ENCODE measurements around the gene CIPC.

The CIPC gene

DNA sequence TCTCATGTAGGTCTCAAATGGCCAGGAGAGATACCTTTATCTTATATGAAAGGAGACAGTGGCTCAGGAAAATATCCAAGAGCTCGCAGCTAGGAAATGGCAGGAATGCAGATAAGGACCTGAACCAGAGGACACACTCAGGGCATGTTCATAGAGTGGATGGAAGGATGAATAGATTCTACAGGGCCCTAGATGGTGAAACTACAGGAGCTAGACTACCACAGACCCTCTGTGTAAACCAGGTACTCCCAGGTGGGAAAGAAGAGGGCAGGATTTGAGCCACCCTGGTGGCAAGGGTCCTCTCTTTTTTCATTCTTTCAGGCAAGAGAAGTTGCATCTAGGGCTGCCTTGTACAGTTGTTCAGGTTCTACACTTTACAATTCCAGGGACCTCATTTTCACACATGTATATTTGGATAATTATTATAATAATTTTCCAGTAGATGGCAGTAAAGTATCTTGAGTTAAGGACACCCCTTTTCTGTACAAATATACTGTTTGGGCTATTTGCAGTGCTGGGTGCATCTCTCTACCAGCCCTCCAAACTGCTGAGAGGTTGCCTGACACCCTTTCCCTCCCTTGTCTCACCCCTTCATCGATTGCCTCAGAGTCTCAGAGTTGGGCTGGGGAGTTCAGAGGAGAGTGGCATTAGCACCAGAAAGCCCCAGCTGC, 54.0 kb downstream of the CIPC start:
- no peak for DNase-seq (ENCODE audit: low read depth in 2 of 2)

DNA sequence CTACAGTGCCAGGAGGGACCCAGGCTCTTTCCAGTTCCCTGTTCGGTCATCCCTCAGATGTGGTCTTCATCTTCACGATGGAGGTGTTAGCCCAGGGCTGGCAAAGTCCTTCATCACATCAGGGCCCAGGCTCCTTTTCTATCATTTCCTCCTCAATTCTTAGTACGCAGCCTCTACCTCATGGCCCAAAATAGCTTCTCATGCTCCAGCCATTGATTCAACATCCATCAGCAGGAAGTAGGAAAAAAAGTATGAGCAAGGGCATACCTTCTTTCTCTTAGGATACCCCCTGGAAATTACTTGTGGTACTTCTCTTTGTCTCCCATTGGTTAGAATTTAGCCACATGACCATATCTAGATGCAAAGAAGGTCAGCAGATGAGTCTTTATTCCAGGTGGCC, 55.7 kb downstream of the CIPC start:
- no peak for DNase-seq (ENCODE audit: low read depth in 2 of 2)

DNA sequence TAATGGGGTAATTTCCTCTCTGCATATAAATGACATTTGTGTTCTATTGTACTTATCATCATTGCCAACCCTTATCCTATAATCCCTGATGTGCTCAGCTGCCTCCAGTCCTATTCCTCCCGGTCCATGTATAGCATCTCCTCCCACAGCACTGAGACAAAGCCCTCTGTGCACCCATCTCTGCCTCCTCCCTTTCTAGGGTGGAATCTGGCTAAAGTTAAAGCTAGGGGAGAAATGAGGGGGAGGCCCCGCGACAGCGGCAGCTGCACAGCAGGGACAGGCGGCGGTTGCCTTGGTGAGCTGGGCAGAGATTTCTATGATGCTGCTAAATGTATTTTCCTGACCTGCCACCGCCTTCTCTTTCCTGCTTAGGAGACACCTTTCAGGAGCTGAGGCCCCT, 56.4 kb downstream of the CIPC start:
- DNase-seq (ENCODE audit: low read depth in 2 of 2), result no peak

DNA sequence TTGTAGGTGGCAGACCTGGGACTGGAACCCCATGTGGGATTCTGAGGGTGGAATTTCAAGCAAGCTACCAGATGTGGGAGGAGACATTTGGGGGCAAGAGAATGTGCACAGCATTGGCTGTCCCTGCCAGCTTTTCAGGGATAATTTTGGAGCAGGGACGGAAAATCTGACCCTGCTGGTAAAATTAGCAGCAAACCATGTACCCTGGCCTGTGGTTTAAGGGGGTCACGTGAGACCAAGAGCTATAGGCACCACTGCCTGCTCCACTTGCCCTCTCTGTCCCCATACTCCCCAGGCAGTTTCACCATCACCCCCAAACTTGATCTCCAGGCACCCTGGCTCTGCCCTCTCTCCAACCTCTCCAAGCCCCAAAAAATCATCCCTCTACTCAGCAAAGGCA, 57.0 kb downstream of the CIPC start:
- no peak for DNase-seq (ENCODE audit: low read depth in 2 of 2)

DNA sequence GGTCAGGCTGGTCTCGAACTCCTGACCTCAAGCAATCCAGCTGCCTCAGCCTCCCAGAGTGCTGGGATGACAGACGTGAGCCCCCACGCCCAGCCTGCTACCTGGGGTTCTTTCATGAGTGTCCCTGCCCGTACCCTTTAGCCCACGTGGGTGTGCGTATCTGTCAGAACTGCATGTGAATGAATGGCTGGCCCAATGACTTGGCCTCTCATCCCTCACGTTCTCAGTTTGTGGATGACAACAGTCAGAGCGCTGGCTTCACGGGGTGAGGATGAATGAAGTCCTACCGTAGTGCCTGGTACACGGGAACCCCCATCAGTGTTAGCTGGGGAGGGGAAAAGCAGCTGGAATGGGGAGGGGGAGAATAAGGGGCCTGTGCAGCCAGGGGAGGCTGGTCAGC, 59.7 kb downstream of the CIPC start:
- DNase-seq (ENCODE audit: low read depth in 2 of 2), result no peak

DNA sequence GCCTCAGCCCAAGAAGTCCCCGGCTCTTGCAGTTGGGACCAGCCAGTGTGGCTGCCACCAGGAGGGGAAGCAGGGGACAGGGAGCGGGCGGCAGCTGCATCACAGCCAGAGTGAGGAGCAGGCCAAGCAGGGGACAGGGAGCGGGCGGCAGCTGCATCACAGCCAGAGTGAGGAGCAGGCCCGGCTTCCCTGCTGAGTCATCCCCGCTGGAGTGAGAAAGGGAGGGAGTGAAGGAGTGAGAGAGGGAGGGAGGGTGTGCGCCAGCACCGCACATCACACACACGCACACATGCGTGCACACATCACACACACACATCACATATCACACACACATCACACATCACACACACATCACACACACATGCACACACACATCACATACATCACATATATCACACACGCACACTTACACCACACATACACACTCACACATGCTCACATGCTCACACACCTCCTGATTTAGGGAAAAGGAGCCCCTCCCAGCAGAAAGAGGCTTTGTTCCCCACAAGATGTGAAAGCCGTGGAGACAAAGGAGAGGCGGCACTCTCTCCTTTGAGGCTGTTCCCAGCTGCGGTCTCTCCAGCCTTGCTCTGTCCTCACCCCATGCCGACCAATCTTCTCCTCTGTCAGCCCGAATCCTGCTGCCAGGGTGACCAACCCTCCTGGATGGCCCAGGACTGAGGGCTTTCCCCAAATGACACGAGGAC, 60.3 kb downstream of the CIPC start:
- no peak for DNase-seq (ENCODE audit: low read depth in 2 of 2)

DNA sequence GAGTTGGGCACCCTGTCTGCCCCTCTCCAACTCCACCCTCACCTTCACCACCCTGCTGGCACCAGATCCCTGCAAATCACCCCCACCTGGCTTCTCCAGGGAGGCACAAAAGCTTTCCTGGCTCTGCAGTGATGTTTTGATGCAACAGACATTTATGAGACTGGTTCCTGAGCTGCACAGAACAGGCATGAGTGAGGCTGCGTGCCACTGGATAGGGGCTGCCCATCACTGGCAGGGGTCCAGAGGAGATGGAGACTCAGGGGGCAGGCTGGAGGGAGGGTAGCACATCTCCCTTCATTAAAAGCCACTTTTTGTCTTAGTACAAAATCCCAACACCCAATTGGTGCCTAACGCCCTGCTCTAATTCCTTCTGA, 60.8 kb downstream of the CIPC start:
- no peak for DNase-seq (ENCODE audit: low read depth in 2 of 2)

DNA sequence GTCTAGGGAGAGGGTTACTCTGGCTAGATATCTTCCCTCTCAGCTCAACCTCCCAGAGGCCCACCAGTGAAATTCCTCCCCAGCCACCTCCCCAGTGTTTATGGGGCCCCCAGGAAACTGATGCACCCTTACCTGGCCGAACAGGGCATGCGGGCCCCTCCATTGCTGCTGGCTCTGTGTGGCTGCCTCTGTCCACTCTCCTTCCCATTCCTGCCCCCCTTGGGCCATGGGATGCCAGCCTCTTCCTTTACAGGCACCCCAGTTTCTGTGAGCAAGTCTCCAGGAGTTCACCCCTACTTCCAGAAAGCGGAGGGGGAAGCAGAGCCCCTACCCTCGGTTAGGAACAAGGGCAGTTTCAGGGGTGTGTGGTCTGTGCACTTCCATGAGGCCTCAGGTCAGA, 63.0 kb downstream of the CIPC start:
- no peak for DNase-seq (ENCODE audit: low read depth in 2 of 2)
